GM23338 (cell line): ENCODE results near the gene CEP250. TPM values are rescaled to one million over a fixed set of nuclear protein-coding genes. Genes with fewer than 3 reads are reported as not detected.
A peak's percentile ranks its signal among the peaks of the same experiment; 100 is the strongest.

ENCODE experiments used
- ATAC-seq: fragments of 200-7000 bp; cut with Tn5 transposase; 3 replicates; pipeline ENCODE4 v1.9.1; 2020
- DNase-seq: peaks from one replicate; pipeline ENCODE4 v3.0.0-alpha.2; 2015; ENCODE audit warnings: low spot score
- H2AFZ ChIP-seq: fragments of 200-600 bp; sonication (generic); 2 replicates; pipeline ENCODE4 v1.8.0; 2016; ENCODE audit warnings: antibody characterized with exemption, mild to moderate bottlenecking, moderate library complexity
- H3F3A ChIP-seq: fragments of 200-600 bp; sonication (generic); replicated peaks from 2 replicates; pipeline ENCODE4 v1.8.0; 2017; ENCODE audit warnings: antibody characterized with exemption, mixed run types, low read depth
- H3K27ac ChIP-seq: fragments of 200-600 bp; sonication (generic); 2 replicates; pipeline ENCODE4 v1.6.1; 2016; ENCODE audit warnings: low read depth
- H3K27me3 ChIP-seq: fragments of 200-600 bp; sonication (generic); 2 replicates; pipeline ENCODE4 v1.8.0; 2016; ENCODE audit warnings: mild to moderate bottlenecking, mixed run types, moderate library complexity; ENCODE audit not compliant: insufficient read depth
- H3K36me3 ChIP-seq: fragments of 200-600 bp; sonication (generic); 2 replicates; pipeline ENCODE4 v1.8.0; 2016; ENCODE audit warnings: mild to moderate bottlenecking; ENCODE audit not compliant: insufficient read depth
- H3K4me1 ChIP-seq: fragments of 200-600 bp; sonication (generic); 2 replicates; pipeline ENCODE4 v1.8.0; 2016; ENCODE audit warnings: mild to moderate bottlenecking, moderate library complexity; ENCODE audit not compliant: insufficient read depth
- H3K4me2 ChIP-seq: fragments of 200-600 bp; sonication (generic); 2 replicates; pipeline ENCODE4 v1.7.1; 2017; ENCODE audit warnings: mixed run types
- H3K4me3 ChIP-seq: fragments of 200-600 bp; sonication (generic); 2 replicates; pipeline ENCODE4 v1.6.1; 2016; ENCODE audit warnings: mixed run types
- H3K79me2 ChIP-seq: fragments of 200-600 bp; sonication (generic); replicated peaks from 2 replicates; pipeline ENCODE4 v1.8.0; 2017; ENCODE audit warnings: mild to moderate bottlenecking; ENCODE audit not compliant: insufficient read depth
- H3K9me2 ChIP-seq: fragments of 200-600 bp; sonication (generic); 2 replicates; pipeline ENCODE4 v1.8.0; 2017; ENCODE audit not compliant: insufficient read depth
- H4K20me1 ChIP-seq: fragments of 200-600 bp; sonication (generic); replicated peaks from 2 replicates; pipeline ENCODE4 v1.8.0; 2017; ENCODE audit warnings: mild to moderate bottlenecking; ENCODE audit not compliant: insufficient read depth
- H3K27ac Mint-ChIP-seq: 2 replicates; pipeline ENCODE4 v1.8.0; 2020; ENCODE audit warnings: inconsistent platforms, mild to moderate bottlenecking, moderate library complexity, mixed read lengths
- H3K27me3 Mint-ChIP-seq: 3 replicates; pipeline ENCODE4 v1.8.0; 2022; ENCODE audit warnings: low read depth, mild to moderate bottlenecking, moderate library complexity, mixed read lengths, inconsistent platforms; ENCODE audit not compliant: insufficient read depth, poor library complexity
- H3K36me3 Mint-ChIP-seq: 3 replicates; pipeline ENCODE4 v1.8.0; 2021; ENCODE audit warnings: low read depth, mild to moderate bottlenecking, inconsistent platforms, moderate library complexity, mixed read lengths
- H3K4me1 Mint-ChIP-seq: 3 replicates; pipeline ENCODE4 v1.8.0; 2020; ENCODE audit warnings: mild to moderate bottlenecking, inconsistent platforms, mixed read lengths
- H3K4me3 Mint-ChIP-seq: 3 replicates; pipeline ENCODE4 v1.8.0; 2021; ENCODE audit warnings: moderate library complexity, mild to moderate bottlenecking, inconsistent platforms, mixed read lengths
- H3K9me3 Mint-ChIP-seq: 3 replicates; pipeline ENCODE4 v1.8.0; 2020; ENCODE audit warnings: moderate library complexity, mild to moderate bottlenecking, inconsistent platforms, mixed read lengths
- CREB1 ChIP-seq: fragments of 250-450 bp; sonication (Bioruptor Pico); IDR thresholded peaks from 2 replicates; pipeline ENCODE4 v1.5.0; 2020; ENCODE audit warnings: low read depth, mild to moderate bottlenecking, moderate library complexity
- ETS1 ChIP-seq: IDR thresholded peaks from 2 replicates; pipeline ENCODE4 v1.6.1; 2016; ENCODE audit warnings: antibody characterized with exemption
- EZH2 ChIP-seq: fragments of 200-600 bp; sonication (generic); IDR thresholded peaks from one replicate; pipeline ENCODE4 v1.8.0; 2017; ENCODE audit warnings: antibody characterized with exemption, mild to moderate bottlenecking, low read depth; ENCODE audit not compliant: unreplicated experiment
- EZH2phosphoT487 ChIP-seq: fragments of 200-600 bp; sonication (generic); IDR thresholded peaks from one replicate; pipeline ENCODE4 v1.8.1; 2018; ENCODE audit warnings: antibody characterized with exemption; ENCODE audit not compliant: unreplicated experiment
- JUNB ChIP-seq: IDR thresholded peaks from one replicate; pipeline ENCODE4 v1.6.1; 2016; ENCODE audit warnings: antibody characterized with exemption; ENCODE audit not compliant: unreplicated experiment
- POLR2AphosphoS5 ChIP-seq: IDR thresholded peaks from 2 replicates; pipeline ENCODE4 v1.6.1; 2016; ENCODE audit warnings: antibody characterized with exemption, low read depth
- REST ChIP-seq: IDR thresholded peaks from one replicate; pipeline ENCODE4 v1.6.1; 2018; ENCODE audit warnings: antibody characterized with exemption; ENCODE audit not compliant: unreplicated experiment
- ZNF331 ChIP-seq: fragments of 250-450 bp; sonication (Bioruptor Pico); IDR thresholded peaks from 2 replicates; pipeline ENCODE4 v1.5.0; 2020; ENCODE audit warnings: low read depth, mild to moderate bottlenecking, moderate library complexity
- ZNF462 ChIP-seq: fragments of 250-450 bp; sonication (Bioruptor Pico); IDR thresholded peaks from 2 replicates; pipeline ENCODE4 v1.5.0; 2020; ENCODE audit warnings: mild to moderate bottlenecking, moderate library complexity
- polyA plus RNA-seq: library from polyadenylated mRNA; unstranded; fragments of >200 nt; fragmentation: Nextera tagmentation; extraction: Ambion mirVana; gene quantifications from 2 replicates; pipeline ENCODE4 v1.2.1, GENCODE V29; 2016
- total RNA-seq: library from RNA; depleted of rRNA; stranded (reverse); fragments of >200 nt; shearing (Covaris generic); gene quantifications from 2 replicates; pipeline ENCODE4 v1.2.3, GENCODE V29; 2014

Gene CEP250
- total and polyA plus RNA-seq, 2 experiments from 2014 or later: 28.0 to 29.1 TPM

- Histone ChIP-seq H2AFZ (no peak overlapping the region), H3F3A (peaks cover 13% of the 10 kb centered on the region; the same call in 1 of the 2 replicates), H3K9me2 (no peaks in the 10 kb centered on the region), H3K36me3 (0 out of 2 replicates have a peak, but pooled peaks cover 7% of the 10 kb centered on the region), H3K79me2 (peaks cover 10% of the 10 kb centered on the region), H4K20me1 (peaks cover 4% of the 10 kb centered on the region; the same call in 1 of the 2 replicates), H3K4me1 (peaks cover 14% of the 10 kb centered on the region), H3K4me3 (peak overlapping the region; percentile 37), H3K27ac (no peak overlapping the region), H3K4me2 (peak overlapping the region; percentile 50), H3K27me3 (no peaks in the 10 kb centered on the region)
- Mint-ChIP-seq H3K36me3 (peaks cover 18% of the 10 kb centered on the region; the same call in 2 of the 3 replicates), H3K4me3 (peak overlapping the region; percentile 94), H3K4me1 (peaks cover 8% of the 10 kb centered on the region), H3K27me3 (peaks cover 16% of the 10 kb centered on the region), H3K27ac (peak overlapping the region; percentile 96), H3K9me3 (no peaks in the 10 kb centered on the region)
- peak; percentile 77 for ATAC-seq
- peak; percentile 95 for DNase-seq
- TF ChIP-seq EZH2phosphoT487 (no peak), POLR2AphosphoS5 (peak; percentile 73)
These were observed 84.4 kb downstream of the CEP250 start for GRCh38 chr20:35539756-35540212.

GRCh38 chr20:35541118-35541782 lies 85.9 kb downstream of the CEP250 start:
- peaks cover 10% of the 10 kb centered on the region for H3K79me2 ChIP-seq
- H3K4me3 ChIP-seq: peak overlapping the region; percentile 64
- H3K4me3 Mint-ChIP-seq: peak overlapping the region; percentile 94
- peaks cover 4% of the 10 kb centered on the region; the same call in 1 of the 2 replicates for H4K20me1 ChIP-seq
- H3K9me2 ChIP-seq: no peaks in the 10 kb centered on the region
- peaks cover 18% of the 10 kb centered on the region; the same call in 2 of the 3 replicates for H3K36me3 Mint-ChIP-seq
- peak overlapping the region; percentile 91 for H3K27ac ChIP-seq
- H3K27me3 Mint-ChIP-seq: peaks cover 16% of the 10 kb centered on the region
- H3K4me2 ChIP-seq: peak overlapping the region; percentile 80
- ATAC-seq: peak; percentile 6; the same call in 2 of the 3 replicates
- H3K27me3 ChIP-seq: no peaks in the 10 kb centered on the region
- peaks cover 13% of the 10 kb centered on the region; the same call in 1 of the 2 replicates for H3F3A ChIP-seq
- H3K4me1 Mint-ChIP-seq: peaks cover 8% of the 10 kb centered on the region
- H3K4me1 ChIP-seq: peaks cover 14% of the 10 kb centered on the region
- no peaks in the 10 kb centered on the region for H3K9me3 Mint-ChIP-seq
- DNase-seq: peak; percentile 68
- H3K27ac Mint-ChIP-seq: peak overlapping the region; percentile 71
- peak overlapping the region; percentile 49; the same call in 1 of the 2 replicates for H2AFZ ChIP-seq
- 0 out of 2 replicates have a peak, but pooled peaks cover 7% of the 10 kb centered on the region for H3K36me3 ChIP-seq
- no peak for TF ChIP-seq ZNF331 (CRISPR knock-in tag)
- no peak for TF ChIP-seq EZH2
- TF ChIP-seq POLR2AphosphoS5: no peak
- no peak for TF ChIP-seq EZH2phosphoT487
- TF ChIP-seq CREB1: no peak
- TF ChIP-seq REST: no peak
- no peak for TF ChIP-seq ETS1
- no peak for TF ChIP-seq JUNB
- no peak for TF ChIP-seq ZNF462 (CRISPR knock-in tag)
